NCI-H82 treated with DMSO at 0.1 percent for 48 hours (cell line): ENCODE measurements around the gene SLC27A4.

Source experiments
- DNase-seq: peaks from one replicate; lab custom pipeline; 2025; ENCODE audit not compliant: unreplicated experiment; lab: John Stamatoyannopoulos, UW

The SLC27A4 gene

DNA sequence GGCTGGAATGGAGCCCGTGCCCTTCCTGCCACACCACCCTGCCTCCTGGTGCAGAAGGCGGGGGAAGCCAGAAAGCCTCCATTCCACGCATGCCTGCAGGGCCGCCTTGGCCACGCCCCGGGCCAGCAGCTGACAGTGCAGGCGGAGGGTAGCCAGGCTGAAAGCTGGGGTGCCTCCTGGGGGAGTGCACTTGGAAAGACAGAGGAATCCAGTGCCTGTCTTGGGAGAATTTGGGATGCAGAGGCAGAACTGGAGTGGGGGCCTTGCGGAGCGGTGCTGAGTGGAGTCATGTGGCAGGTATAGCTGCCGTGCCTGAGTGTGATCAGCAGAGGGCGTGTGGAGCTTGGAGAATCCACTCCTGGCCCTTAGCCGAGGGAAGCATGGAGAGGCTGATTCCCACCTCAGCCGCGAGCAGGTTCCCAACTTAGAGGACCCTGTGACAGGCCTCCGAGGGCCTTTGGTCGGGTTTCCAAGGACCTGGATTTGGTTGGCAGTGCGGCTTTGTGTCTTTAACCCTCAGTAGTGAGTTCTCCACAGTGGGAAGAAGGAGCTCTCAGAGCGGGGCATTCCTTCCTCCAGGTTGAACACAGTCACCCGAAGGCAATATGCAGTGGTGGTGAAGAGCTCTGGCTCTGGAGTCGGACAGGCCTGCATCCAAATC, 21.8 kb downstream of the SLC27A4 start:
- peak; percentile 49 for DNase-seq

- DNase-seq: no peak
These were observed 22.4 kb downstream of the SLC27A4 start for GRCh38 chr9:128362774-128363173.

GRCh38 chr9:128365525-128365924, 25.2 kb downstream of the SLC27A4 start:
- no peak for DNase-seq

- DNase-seq: no peak
These were observed 28.8 kb downstream of the SLC27A4 start for GRCh38 chr9:128369024-128369706.

DNA sequence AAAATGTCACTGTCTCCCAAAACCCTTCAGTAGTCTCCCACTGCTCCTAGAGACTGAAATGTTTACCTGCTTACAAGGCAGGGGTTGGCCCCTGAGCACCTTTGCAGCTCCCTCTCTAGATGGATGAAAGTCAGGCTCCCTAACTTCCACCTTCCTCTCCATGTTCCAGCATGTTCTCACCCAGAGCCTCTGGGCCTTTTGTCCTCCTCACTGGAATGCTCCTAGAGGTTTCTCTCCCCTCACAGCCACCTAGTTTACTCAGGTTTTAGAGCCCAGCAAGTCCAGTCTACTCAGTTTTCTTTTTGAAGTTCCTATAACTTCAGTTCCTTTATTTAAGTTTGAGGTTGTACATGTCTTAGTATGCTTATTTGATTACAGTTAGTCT, 30.0 kb downstream of the SLC27A4 start:
- no peak for DNase-seq

GRCh38 chr9:128370752-128371629, 30.7 kb downstream of the SLC27A4 start, which contains the start of gene URM1:
Gene URM1 (plus strand): TSS chr9:128371374. CDS start chr9:128371381, 7 bp downstream.
- peak; percentile 83 for DNase-seq

DNA sequence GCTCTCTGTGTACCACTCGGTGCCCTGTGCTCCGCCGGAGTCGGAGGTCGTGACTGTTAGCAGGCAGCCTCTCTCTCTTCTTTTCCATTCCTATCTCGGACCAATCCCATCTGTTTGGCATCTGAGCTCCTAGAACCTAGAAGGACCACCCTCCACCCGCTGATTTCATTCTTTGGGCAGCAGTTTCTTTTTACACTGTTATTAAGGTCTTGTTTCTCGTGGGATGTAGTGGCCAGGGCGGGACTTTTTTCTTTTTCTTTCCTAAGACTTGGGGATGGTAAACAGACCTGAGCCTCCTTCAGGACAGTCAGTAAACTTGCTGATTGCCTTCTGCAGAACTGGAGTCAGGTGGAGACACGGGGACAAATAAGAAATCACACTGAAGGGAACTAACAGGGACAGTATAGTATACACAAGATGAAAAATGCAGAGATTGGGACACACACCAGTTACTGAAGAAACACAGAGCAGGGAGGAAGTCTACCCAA, 31.3 kb downstream of the SLC27A4 start:
- no peak for DNase-seq

- DNase-seq: no peak
These were observed 31.9 kb downstream of the SLC27A4 start for GRCh38 chr9:128372188-128372641.

DNA sequence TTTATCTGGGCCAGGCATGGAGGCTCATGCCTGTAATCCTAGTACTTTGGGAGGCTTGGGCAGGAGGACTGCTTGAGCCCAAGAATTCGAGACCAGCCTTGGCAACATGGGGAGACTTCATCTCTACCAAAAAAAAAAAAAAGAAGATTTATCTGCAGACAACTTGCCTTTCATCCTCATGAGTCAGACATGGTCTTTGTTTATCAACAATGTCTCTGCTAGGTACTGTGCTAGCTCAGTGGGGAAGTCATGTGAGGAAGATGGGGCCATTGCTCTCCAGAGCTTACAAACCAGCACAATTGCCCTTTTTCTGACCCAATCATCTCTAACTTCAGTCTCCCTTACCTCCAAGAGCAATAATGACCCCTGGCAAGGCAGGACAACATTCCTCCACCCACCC, 32.5 kb downstream of the SLC27A4 start:
- no peak for DNase-seq

- no peak for DNase-seq
These were observed 33.9 kb downstream of the SLC27A4 start for GRCh38 chr9:128374221-128374675.

- DNase-seq: no peak
These were observed 35.5 kb downstream of the SLC27A4 start for GRCh38 chr9:128375865-128376264.

DNA sequence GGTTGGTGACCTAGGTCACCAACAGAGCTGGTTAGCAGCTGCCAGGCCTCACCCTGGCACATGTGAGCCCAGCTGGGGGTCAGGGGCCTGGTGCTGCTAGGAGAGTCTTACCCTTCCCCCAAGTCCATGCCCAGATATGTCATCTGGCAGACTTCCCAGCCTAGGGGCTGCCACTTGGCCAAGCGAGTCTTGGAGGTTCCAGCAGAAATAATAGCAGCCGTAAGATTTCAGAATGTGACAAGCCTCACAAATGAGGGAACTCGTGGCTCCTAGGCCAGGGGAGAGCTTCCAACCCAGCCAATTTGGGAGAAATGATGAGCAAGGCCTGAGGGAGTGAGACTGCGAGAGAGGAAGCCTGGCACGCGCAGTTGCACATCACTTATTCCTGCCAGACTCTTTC, 41.9 kb downstream of the SLC27A4 start:
- DNase-seq: no peak

- peak; percentile 55 for DNase-seq
These were observed 42.9 kb downstream of the SLC27A4 start for GRCh38 chr9:128383007-128383753.

- DNase-seq: peak; percentile 54
These were observed 43.5 kb downstream of the SLC27A4 start for GRCh38 chr9:128383791-128384190.

- no peak for DNase-seq
These were observed 44.6 kb downstream of the SLC27A4 start for GRCh38 chr9:128384801-128385495.

- DNase-seq: no peak
These were observed 45.5 kb downstream of the SLC27A4 start for GRCh38 chr9:128385496-128386460.

- DNase-seq: no peak
These were observed 47.8 kb downstream of the SLC27A4 start for GRCh38 chr9:128388150-128388549.

DNA sequence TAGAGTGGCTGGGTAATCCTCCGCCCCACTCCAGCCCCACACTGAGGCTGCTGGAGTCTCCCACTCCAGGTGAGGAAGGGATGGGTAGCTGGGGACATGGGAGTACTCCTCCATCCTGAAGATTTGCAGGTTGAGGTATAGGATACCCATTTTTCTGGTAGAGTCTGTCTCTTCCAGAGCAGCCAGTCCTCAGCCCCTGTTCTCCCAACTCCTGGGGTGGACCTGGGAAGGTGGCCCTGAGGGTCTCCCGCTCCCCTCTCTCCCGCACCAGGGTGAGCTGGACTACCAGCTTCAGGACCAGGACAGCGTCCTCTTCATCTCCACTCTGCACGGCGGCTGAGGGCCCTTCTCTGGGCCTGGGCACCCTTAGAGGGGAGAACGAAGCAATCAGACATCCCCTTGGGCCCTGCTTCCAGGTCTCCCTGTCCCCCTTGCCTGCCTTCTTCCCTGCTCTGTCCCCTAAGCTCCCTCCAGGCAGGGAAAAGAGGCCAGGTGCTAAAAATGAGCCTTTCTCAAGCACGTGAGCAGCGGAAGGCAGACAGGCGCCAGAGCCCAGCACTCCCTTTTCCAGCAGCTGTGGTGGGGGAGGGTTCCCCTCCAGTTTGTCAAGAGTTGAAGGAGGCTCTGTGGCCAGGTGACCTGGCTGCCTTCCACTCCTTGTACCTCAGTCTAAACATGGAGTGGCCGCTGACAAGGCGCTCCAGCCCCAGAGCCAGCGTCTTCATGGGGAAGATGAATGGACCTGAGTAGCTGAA, 49.2 kb downstream of the SLC27A4 start:
- DNase-seq: peak; percentile 32
